ENCODE results near the gene GATAD2A. TPM values are rescaled to one million over a fixed set of nuclear protein-coding genes. Genes with fewer than 3 reads are reported as not detected.

Gene GATAD2A
- total and polyA plus RNA-seq, 2 of the 8 experiments (the other 6 are each of a cell fraction or from before 2014, with no cell fraction given), result 38.4 to 205 TPM

DNA sequence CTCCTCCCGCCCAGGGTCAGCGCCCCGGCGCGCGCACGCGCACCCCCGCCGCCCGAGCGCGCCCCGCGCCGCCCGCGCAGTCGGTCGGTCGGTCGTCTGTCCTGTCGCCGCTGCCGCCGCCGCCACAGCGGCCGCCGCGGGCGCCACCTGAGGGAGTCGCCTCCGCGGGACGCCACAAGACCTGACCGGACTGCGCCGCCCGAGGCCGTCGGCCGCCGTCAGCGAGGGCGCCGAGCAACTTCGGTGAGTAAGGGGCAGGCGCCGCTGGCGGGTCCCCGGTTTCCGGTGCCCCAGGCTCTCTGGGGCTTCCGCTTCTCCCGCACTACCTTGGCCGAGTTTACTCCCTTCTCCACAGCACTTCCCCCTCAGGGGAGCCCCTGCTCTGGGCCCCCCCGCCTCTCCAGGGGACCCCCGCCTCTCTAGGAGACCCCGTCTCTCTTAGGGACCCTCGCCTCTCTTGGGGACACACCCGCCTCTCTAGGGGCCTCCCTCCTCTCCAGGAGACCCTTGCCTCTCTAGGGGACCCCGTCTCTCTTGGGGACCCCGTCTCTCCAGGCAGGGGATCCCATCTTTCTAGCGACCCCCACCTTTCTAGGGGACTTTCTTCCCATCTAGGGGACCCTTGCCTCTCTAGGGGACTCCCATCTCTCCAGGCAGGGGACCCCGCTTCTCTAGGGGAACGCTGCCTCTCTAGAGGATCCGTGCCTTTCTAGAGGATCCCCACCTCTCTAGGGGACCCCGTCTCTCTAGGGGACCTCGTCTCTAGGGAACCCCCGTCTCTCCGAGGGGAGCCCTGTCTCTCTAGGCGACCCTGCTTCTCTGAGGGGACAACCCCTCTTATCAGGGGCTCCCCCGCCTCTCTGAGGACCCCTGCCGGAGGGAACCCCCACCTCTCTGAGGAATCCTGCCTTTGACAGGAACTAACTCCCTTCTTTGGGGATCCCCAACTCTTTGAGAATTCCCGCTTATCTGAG is 19.3 kb upstream of the GATAD2A start:
- Histone ChIP-seq H2BK120ac (replicated peaks; ENCODE audit: low read depth, low read length) (no peak overlapping the region), H4K8ac (ENCODE audit: extremely low read depth, insufficient read depth, low read length) (no peak overlapping the region; the same call in 1 of the 2 replicates), H3K56ac (replicated peaks; ENCODE audit: insufficient read length, low read depth, low read length) (peak overlapping the region; percentile 40), H3K4me3 (ENCODE audit: extremely low read depth in 1 of 4, insufficient read depth in 2 of 4, low read depth in 3 of 4, low read length in 4 of 4) (peak overlapping the region; percentile 57 to 96 (median 82)), H2BK5ac (ENCODE audit: low read depth, low read length) (peak overlapping the region; percentile 35; the same call in 1 of the 2 replicates), H3K9me3 (ENCODE audit: insufficient read depth in 2 of 2, low read depth in 1 of 2, low read length in 1 of 2) (no peaks in the 10 kb centered on the region), H3K4ac (replicated peaks; ENCODE audit: insufficient read length, low read depth, low read length) (no peak overlapping the region), H4K5ac (ENCODE audit: insufficient read length, low read depth, low read length) (no peak overlapping the region), H3K36me3 (ENCODE audit: control insufficient read depth in 2 of 4, insufficient read depth in 4 of 4, low read length in 3 of 4) (no peaks in the 10 kb centered on the region), H2AK5ac (ENCODE audit: low read depth, low read length) (no peak overlapping the region), H3K79me2 (ENCODE audit: control insufficient read depth in 1 of 2, insufficient read depth in 2 of 2, low read length in 2 of 2) (peaks cover 0 to 31% of the 10 kb centered on the region in 2 experiments; a peak in 3 of 4 replicates), H2BK15ac (ENCODE audit: low read length) (no peak overlapping the region), H3K9ac (replicated peaks in 1 of 4; ENCODE audit: extremely low read depth in 1 of 4, low read depth in 3 of 4, low read length in 3 of 4) (peak overlapping the region; percentile 75 to 96 (median 80)), H3K4me2 (ENCODE audit: insufficient read depth in 1 of 2, low read depth in 2 of 2, low read length in 2 of 2) (peak overlapping the region; percentile 88 to 96), H3K79me1 (ENCODE audit: low read depth, low read length) (peaks cover 7% of the 10 kb centered on the region), H3K27me3 (replicated peaks in 1 of 4; ENCODE audit: control insufficient read depth in 3 of 4, extremely low read depth in 1 of 4, insufficient read depth in 3 of 4, low read length in 3 of 4) (peaks cover 0 to 3% (median 3%) of the 10 kb centered on the region in 4 experiments; a peak in 2 of 7 replicates), H3K23ac (ENCODE audit: insufficient read length) (no peak overlapping the region), H2BK20ac (ENCODE audit: low read length) (no peak overlapping the region), H2AFZ (ENCODE audit: low read length) (no peak overlapping the region), H3K23me2 (ENCODE audit: low read depth, low read length) (no peaks in the 10 kb centered on the region; the same call in 1 of the 2 replicates), H3K14ac (ENCODE audit: insufficient read length) (no peak overlapping the region), H4K91ac (replicated peaks; ENCODE audit: insufficient read length, low read length) (no peak overlapping the region), H2BK12ac (ENCODE audit: low read depth, low read length) (no peak overlapping the region), H3K18ac (ENCODE audit: extremely low read depth, low read length) (no peak overlapping the region), H4K20me1 (replicated peaks in 1 of 2; ENCODE audit: control insufficient read depth in 1 of 2, insufficient read depth in 2 of 2, low read length in 2 of 2) (no peaks in the 10 kb centered on the region), H3K4me1 (replicated peaks in 1 of 4; ENCODE audit: control insufficient read depth in 3 of 4, insufficient read depth in 4 of 4, low read length in 3 of 4) (peaks cover 4 to 8% (median 5%) of the 10 kb centered on the region in 4 experiments; a peak in 6 of 7 replicates), H3K27ac (ENCODE audit: low read depth, low read length) (peak overlapping the region; percentile 62; the same call in 1 of the 2 replicates)
- DNase-seq (ENCODE audit: low read depth in 1 of 2, low spot score in 2 of 2), result peak in 1 of 2 experiments; percentile 74
- no peak for FAIRE-seq
- ChIA-PET CTCF (ENCODE audit: partially characterized antibody) (interaction anchor here (0.6 to 1.0 kb wide), 4 partner anchors 20 to 106 kb away, joined by 3 to 4 read pairs (median 4); no protein-coding TSS in a partner anchor), POLR2A (ENCODE audit: partially characterized antibody) (interaction anchor here (0.7 to 2.8 kb wide), 18 partner anchors 8 to 283 kb away, joined by 3 to 21 read pairs (median 4); partner anchors contain the start of genes GATAD2A and ZNF101)
- WGBS, 2 experiments (ENCODE audit: extremely low coverage in 1 of 2, insufficient coverage in 1 of 2, insufficient read length in 1 of 2, insufficient replicate concordance in 2 of 2, low coverage in 1 of 2, low lambda C conversion rate in 2 of 2, missing lambda C conversion rate in 1 of 2), result 9% methylated on average over 35 of the region's 75 CpGs; no CpG with 5 or more reads in 1 of the 2 experiments
- TF ChIP-seq SP4 (IDR thresholded peaks at IDR 0.05; ENCODE audit: low read length) (no peak), CTBP2 (IDR thresholded peaks at IDR 0.05; ENCODE audit: borderline replicate concordance, insufficient read depth, insufficient read length, low read length) (no peak), KDM4A (IDR thresholded peaks at IDR 0.05; ENCODE audit: low read depth, low read length, severe bottlenecking) (peak; percentile 69), BRCA1 (IDR thresholded peaks at IDR 0.05; ENCODE audit: low read depth, low read length) (no peak), SIN3A (conservative IDR thresholded peaks at IDR 0.05 in 1 of 2, IDR thresholded peaks at IDR 0.05 in 1 of 2; ENCODE audit: low read depth in 1 of 2, low read length in 2 of 2) (0 out of 4 replicates have a peak, but pooled peaks of 1 of the 2 experiments have one; percentile 19), NANOG (IDR thresholded peaks at IDR 0.05; ENCODE audit: insufficient read depth, low read depth, low read length, poor library complexity, severe bottlenecking) (no peak), KDM5A (IDR thresholded peaks at IDR 0.05; ENCODE audit: low read length) (no peak), FOSL1 (IDR thresholded peaks at IDR 0.05; ENCODE audit: insufficient read depth, low read depth, low read length) (no peak), CEBPB (IDR thresholded peaks at IDR 0.05; ENCODE audit: low read depth, low read length) (no peak), BCL11A (IDR thresholded peaks at IDR 0.05; ENCODE audit: low read depth in 2 of 2, low read length in 2 of 2) (no peak)

All from H1 (cell line).